ENCODE results near the gene FAM53A. TPM values are rescaled to one million over a fixed set of nuclear protein-coding genes. Genes with fewer than 3 reads are reported as not detected.
"Not testable (repeated sequence)": the region's sequence is repeated elsewhere in the genome, so short reads cannot be mapped to it uniquely, and the experiment has no call there.

The FAM53A gene
- total and polyA plus RNA-seq, 4 donors: 1.1 to 3.5 (median 2.4) TPM

GRCh38 chr4:1706358-1706757 is 22.2 kb upstream of the FAM53A start:
- Histone ChIP-seq H3K4me1 (ENCODE audit: control insufficient read depth, insufficient read depth, low read length) (peaks cover 11% of the 10 kb centered on the region), H3K9me3 (ENCODE audit: control insufficient read depth, insufficient read depth, low read length) (no peaks in the 10 kb centered on the region), H3K4me3 (ENCODE audit: low read depth, low read length) (no peak overlapping the region), H3K27me3 (ENCODE audit: control insufficient read depth, insufficient read depth, low read length) (no peaks in the 10 kb centered on the region), H3K27ac (ENCODE audit: low read depth, low read length) (no peak overlapping the region), H3K36me3 (ENCODE audit: control insufficient read depth, insufficient read depth, low read length) (peaks cover 34% of the 10 kb centered on the region)
- DNase-seq (ENCODE audit: low read depth in 4 of 6, low spot score in 6 of 6): no peak
- 98% methylated on average over 5 of the region's 6 CpGs for WGBS (ENCODE audit: insufficient coverage)

DNA sequence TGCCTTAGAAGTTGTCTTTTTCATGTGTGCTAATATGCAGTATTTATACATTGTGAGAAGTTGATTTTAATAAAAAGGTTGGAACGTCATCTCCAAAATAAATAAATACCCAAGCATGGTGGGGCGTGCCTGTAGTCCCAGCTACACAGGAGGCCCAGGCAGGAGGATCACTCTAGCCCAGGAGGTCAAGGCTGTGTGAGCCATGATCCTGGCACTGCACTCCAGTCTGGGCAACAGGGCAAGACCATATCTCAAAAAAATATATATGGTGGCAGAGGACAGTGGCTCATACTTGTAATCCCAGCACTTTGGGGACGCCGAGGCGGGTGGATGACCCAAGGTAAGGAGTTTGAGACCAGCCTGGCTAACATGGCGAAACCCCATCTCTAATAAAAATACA is 21.6 kb upstream of the FAM53A start:
- WGBS (ENCODE audit: insufficient coverage): 95% methylated on average over 4 of the region's 6 CpGs
- Histone ChIP-seq H3K4me3 (ENCODE audit: low read depth, low read length) (no peak overlapping the region), H3K4me1 (ENCODE audit: control insufficient read depth, insufficient read depth, low read length) (peaks cover 5% of the 10 kb centered on the region), H3K9me3 (ENCODE audit: control insufficient read depth, insufficient read depth, low read length) (no peaks in the 10 kb centered on the region), H3K36me3 (ENCODE audit: control insufficient read depth, insufficient read depth, low read length) (peaks cover 34% of the 10 kb centered on the region), H3K27me3 (ENCODE audit: control insufficient read depth, insufficient read depth, low read length) (no peaks in the 10 kb centered on the region), H3K27ac (ENCODE audit: low read depth, low read length) (no peak overlapping the region)
- DNase-seq (ENCODE audit: low read depth in 4 of 6, low spot score in 6 of 6): no peak

DNA sequence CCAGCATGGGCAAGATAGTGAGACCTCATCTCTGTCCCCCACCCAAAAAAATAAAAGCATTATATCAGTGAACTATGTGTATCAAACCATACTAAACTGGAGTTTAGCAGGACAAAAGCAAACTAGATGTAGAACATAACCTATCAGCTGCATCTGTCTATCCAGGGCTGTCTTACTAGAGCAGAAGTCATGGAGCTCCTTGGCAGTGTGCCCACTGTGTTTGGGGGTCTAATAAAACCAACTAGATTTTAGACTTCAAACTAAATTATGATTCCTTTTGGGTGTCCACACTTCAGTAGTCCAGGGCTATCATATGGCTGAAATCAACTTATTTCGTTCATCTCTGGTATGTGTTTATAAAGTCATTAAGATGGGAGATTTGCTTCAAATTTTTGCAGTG is 19.8 kb upstream of the FAM53A start:
- Histone ChIP-seq H3K4me1 (ENCODE audit: control insufficient read depth, insufficient read depth, low read length) (no peaks in the 10 kb centered on the region), H3K27me3 (ENCODE audit: control insufficient read depth, insufficient read depth, low read length) (no peaks in the 10 kb centered on the region), H3K4me3 (ENCODE audit: low read depth, low read length) (no peak overlapping the region), H3K36me3 (ENCODE audit: control insufficient read depth, insufficient read depth, low read length) (peaks cover 33% of the 10 kb centered on the region), H3K9me3 (ENCODE audit: control insufficient read depth, insufficient read depth, low read length) (no peaks in the 10 kb centered on the region), H3K27ac (ENCODE audit: low read depth, low read length) (no peak overlapping the region)
- WGBS (ENCODE audit: insufficient coverage): no CpG with 5 or more reads among the region's 1 CpG
- no peak for DNase-seq (ENCODE audit: low read depth in 4 of 6, low spot score in 6 of 6)

DNA sequence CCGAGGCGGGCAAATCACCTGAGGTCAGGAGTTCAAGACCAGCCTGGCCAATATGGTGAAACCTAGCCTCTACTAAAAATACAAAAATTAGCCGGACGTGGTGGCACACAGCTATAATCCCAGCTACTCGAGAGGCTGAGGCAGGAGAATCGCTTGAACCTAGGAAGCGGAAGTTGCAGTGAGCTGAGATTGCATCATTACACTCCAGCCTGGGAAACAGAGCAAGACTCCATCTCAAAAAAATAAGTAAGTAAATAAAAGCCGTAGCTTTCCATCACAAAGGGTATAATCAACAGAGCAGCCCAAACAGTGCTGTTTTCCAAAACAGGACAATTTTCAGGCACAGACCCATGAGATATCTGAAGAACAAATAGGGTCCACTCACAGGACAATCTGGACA is 17.6 kb upstream of the FAM53A start:
- 90% methylated on average over 8 of the region's 8 CpGs for WGBS (ENCODE audit: insufficient coverage)
- not testable (repeated sequence) for H3K27me3 ChIP-seq (ENCODE audit: control insufficient read depth, insufficient read depth, low read length); H3K27ac ChIP-seq (ENCODE audit: low read depth, low read length); H3K9me3 ChIP-seq (ENCODE audit: control insufficient read depth, insufficient read depth, low read length); H3K4me1 ChIP-seq (ENCODE audit: control insufficient read depth, insufficient read depth, low read length); H3K4me3 ChIP-seq (ENCODE audit: low read depth, low read length); DNase-seq (ENCODE audit: low read depth in 4 of 6, low spot score in 6 of 6)
- peaks cover 50% of the 10 kb centered on the region for H3K36me3 ChIP-seq (ENCODE audit: control insufficient read depth, insufficient read depth, low read length)

- DNase-seq (ENCODE audit: low read depth in 4 of 6, low spot score in 6 of 6): peak in 3 of 6 donors; percentile 28 to 79 (median 41)
- peaks cover 63% of the 10 kb centered on the region for H3K36me3 ChIP-seq (ENCODE audit: control insufficient read depth, insufficient read depth, low read length)
- no peaks in the 10 kb centered on the region for H3K4me1 ChIP-seq (ENCODE audit: control insufficient read depth, insufficient read depth, low read length)
- no peak overlapping the region for H3K4me3 ChIP-seq (ENCODE audit: low read depth, low read length)
- no peaks in the 10 kb centered on the region for H3K9me3 ChIP-seq (ENCODE audit: control insufficient read depth, insufficient read depth, low read length)
- no peak overlapping the region for H3K27ac ChIP-seq (ENCODE audit: low read depth, low read length)
- WGBS (ENCODE audit: insufficient coverage): 53% methylated on average over 2 of the region's 5 CpGs
- H3K27me3 ChIP-seq (ENCODE audit: control insufficient read depth, insufficient read depth, low read length): no peaks in the 10 kb centered on the region
Measured at GRCh38 chr4:1695913-1696312, 11.8 kb upstream of the FAM53A start.

DNA sequence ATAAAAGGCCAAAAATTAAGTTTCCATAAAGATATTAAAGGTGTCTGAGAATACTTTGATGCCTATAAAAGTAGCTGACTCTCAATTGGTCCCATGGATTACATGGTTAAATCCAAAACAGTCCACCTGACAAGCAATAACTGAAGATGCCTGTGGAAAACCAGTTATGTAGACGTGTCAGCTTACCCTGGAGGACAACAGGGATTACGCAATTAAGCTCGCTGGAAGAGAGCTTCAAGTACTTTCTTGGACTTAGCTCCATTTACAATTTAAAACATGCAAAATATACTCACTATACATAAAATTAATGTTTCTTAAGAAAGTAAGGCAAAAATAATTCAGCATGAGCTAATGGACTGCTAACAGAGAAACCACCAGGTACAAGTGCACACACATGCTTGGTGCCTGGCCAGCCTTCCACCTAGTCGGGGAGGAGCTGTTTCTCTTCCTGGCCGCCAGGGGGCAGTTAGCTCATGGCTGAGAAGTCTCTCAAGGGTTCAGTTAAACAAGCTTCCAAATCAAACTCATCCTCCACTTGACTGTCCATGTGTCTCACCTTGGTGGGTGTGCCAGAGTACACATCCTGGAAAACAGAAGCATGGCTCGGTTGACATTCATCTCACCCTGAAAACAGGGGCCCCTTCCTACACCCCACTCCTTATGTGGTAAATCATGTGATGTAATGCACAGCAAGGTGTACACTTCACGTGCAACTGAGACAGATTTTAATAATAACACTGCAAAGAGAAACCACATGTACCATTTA is 9.2 kb upstream of the FAM53A start:
- Histone ChIP-seq H3K36me3 (ENCODE audit: control insufficient read depth, insufficient read depth, low read length) (peaks cover 61% of the 10 kb centered on the region), H3K4me1 (ENCODE audit: control insufficient read depth, insufficient read depth, low read length) (no peaks in the 10 kb centered on the region), H3K4me3 (ENCODE audit: low read depth, low read length) (no peak overlapping the region), H3K9me3 (ENCODE audit: control insufficient read depth, insufficient read depth, low read length) (no peaks in the 10 kb centered on the region), H3K27me3 (ENCODE audit: control insufficient read depth, insufficient read depth, low read length) (no peaks in the 10 kb centered on the region), H3K27ac (ENCODE audit: low read depth, low read length) (no peak overlapping the region)
- WGBS (ENCODE audit: insufficient coverage): 30% methylated on average over 3 of the region's 7 CpGs
- peak in 2 of 6 donors; percentile 83 to 85 for DNase-seq (ENCODE audit: low read depth in 4 of 6, low spot score in 6 of 6)

DNA sequence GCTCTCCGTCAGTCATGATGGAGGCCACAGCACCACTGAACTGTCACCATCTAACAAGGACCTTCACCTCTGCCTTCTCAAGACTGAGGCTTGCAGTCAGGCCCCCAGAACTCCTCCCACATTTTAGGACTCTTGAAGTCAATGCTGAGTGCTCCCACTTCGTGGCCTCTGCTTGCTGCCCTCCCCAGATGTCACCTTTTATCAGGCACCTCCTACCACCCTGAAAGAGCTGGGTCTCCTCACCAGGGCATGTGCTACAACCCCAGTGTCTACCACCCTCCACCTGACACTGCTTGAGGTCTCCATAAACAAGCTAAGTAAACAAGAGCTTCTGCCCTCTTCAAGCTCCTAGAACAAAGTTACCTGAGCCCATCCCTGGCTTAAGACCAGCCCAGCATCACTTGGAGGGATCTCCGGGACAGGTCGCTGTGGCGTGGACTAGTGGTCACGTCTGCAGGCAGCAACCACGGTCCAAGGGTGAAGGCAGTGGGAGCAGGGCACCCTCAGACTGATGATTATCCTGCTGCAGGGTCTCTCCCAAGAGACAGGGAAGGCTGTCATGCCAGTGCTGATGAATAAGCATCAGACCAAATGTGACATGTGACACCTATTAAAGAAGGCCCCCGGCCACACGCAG is 7.7 kb upstream of the FAM53A start:
- H3K4me3 ChIP-seq (ENCODE audit: low read depth, low read length): no peak overlapping the region
- no peak overlapping the region for H3K27ac ChIP-seq (ENCODE audit: low read depth, low read length)
- 89% methylated on average over 9 of the region's 9 CpGs for WGBS (ENCODE audit: insufficient coverage)
- no peaks in the 10 kb centered on the region for H3K27me3 ChIP-seq (ENCODE audit: control insufficient read depth, insufficient read depth, low read length)
- no peaks in the 10 kb centered on the region for H3K4me1 ChIP-seq (ENCODE audit: control insufficient read depth, insufficient read depth, low read length)
- H3K36me3 ChIP-seq (ENCODE audit: control insufficient read depth, insufficient read depth, low read length): peaks cover 50% of the 10 kb centered on the region
- no peaks in the 10 kb centered on the region for H3K9me3 ChIP-seq (ENCODE audit: control insufficient read depth, insufficient read depth, low read length)
- no peak for DNase-seq (ENCODE audit: low read depth in 4 of 6, low spot score in 6 of 6)

- DNase-seq (ENCODE audit: low read depth in 4 of 6, low spot score in 6 of 6): no peak
- peaks cover 41% of the 10 kb centered on the region for H3K36me3 ChIP-seq (ENCODE audit: control insufficient read depth, insufficient read depth, low read length)
- H3K9me3 ChIP-seq (ENCODE audit: control insufficient read depth, insufficient read depth, low read length): no peaks in the 10 kb centered on the region
- no peak overlapping the region for H3K4me3 ChIP-seq (ENCODE audit: low read depth, low read length)
- no peak overlapping the region for H3K27ac ChIP-seq (ENCODE audit: low read depth, low read length)
- WGBS (ENCODE audit: insufficient coverage): 94% methylated on average over 2 of the region's 3 CpGs
- no peaks in the 10 kb centered on the region for H3K4me1 ChIP-seq (ENCODE audit: control insufficient read depth, insufficient read depth, low read length)
- no peaks in the 10 kb centered on the region for H3K27me3 ChIP-seq (ENCODE audit: control insufficient read depth, insufficient read depth, low read length)
Measured at GRCh38 chr4:1690698-1691097, 6.6 kb upstream of the FAM53A start.

GRCh38 chr4:1686440-1687036 is 2.4 kb upstream of the FAM53A start:
- no peaks in the 10 kb centered on the region for H3K27me3 ChIP-seq (ENCODE audit: control insufficient read depth, insufficient read depth, low read length)
- no peaks in the 10 kb centered on the region for H3K9me3 ChIP-seq (ENCODE audit: control insufficient read depth, insufficient read depth, low read length)
- H3K36me3 ChIP-seq (ENCODE audit: control insufficient read depth, insufficient read depth, low read length): peaks cover 17% of the 10 kb centered on the region
- no peak overlapping the region for H3K27ac ChIP-seq (ENCODE audit: low read depth, low read length)
- H3K4me3 ChIP-seq (ENCODE audit: low read depth, low read length): no peak overlapping the region
- 58% methylated on average over 6 of the region's 7 CpGs for WGBS (ENCODE audit: insufficient coverage)
- peaks cover 13% of the 10 kb centered on the region for H3K4me1 ChIP-seq (ENCODE audit: control insufficient read depth, insufficient read depth, low read length)
- DNase-seq (ENCODE audit: low read depth in 4 of 6, low spot score in 6 of 6): no peak
